Fibroblast of skin of left quadriceps (primary cell): Measurements from ENCODE around the gene KRT1.

ENCODE experiments used
- DNase-seq, 2 experiments: peaks; one replicate each; pipeline ENCODE4 v3.0.0-alpha.2; 2013; ENCODE audit warnings: low read depth in 2 of 2

The KRT1 gene

GRCh38 chr12:52636189-52636588, 44.0 kb downstream of the KRT1 start:
- no peak for DNase-seq

- no peak for DNase-seq
Measured at GRCh38 chr12:52634266-52635056, 45.7 kb downstream of the KRT1 start.

GRCh38 chr12:52633383-52633782, 46.8 kb downstream of the KRT1 start:
- no peak for DNase-seq

GRCh38 chr12:52632656-52633055, 47.6 kb downstream of the KRT1 start:
- no peak for DNase-seq

- DNase-seq, result no peak
Measured at GRCh38 chr12:52631676-52632459, 48.3 kb downstream of the KRT1 start.

GRCh38 chr12:52631264-52631663, 48.9 kb downstream of the KRT1 start:
- DNase-seq, result no peak

GRCh38 chr12:52630599-52631200, 49.5 kb downstream of the KRT1 start:
- DNase-seq, result no peak

- DNase-seq, result no peak
Measured at GRCh38 chr12:52630008-52630500, 50.2 kb downstream of the KRT1 start.

GRCh38 chr12:52629281-52630007, 50.8 kb downstream of the KRT1 start:
- no peak for DNase-seq

GRCh38 chr12:52628841-52629240, 51.4 kb downstream of the KRT1 start:
- no peak for DNase-seq

GRCh38 chr12:52628111-52628507, 52.1 kb downstream of the KRT1 start:
- no peak for DNase-seq

- no peak for DNase-seq
Measured at GRCh38 chr12:52627395-52628110, 52.7 kb downstream of the KRT1 start.
